ENCODE results near the gene LARP6.

GRCh38 chr15:70789213-70789612, 64.7 kb downstream of the LARP6 start:
- TF ChIP-seq CTCF (IDR thresholded peaks at IDR 0.05) (no peak), ZFX (IDR thresholded peaks at IDR 0.05; ENCODE audit: borderline replicate concordance) (no peak)

Measured in 22Rv1 (cell line).